B cell (primary cell): Measurements from ENCODE around the gene PIK3AP1. TPM values are rescaled to one million over a fixed set of nuclear protein-coding genes. Genes with fewer than 3 reads are reported as not detected.
A peak's percentile ranks its signal among the peaks of the same experiment; 100 is the strongest.

Source experiments
- ATAC-seq: fragments of 200-7000 bp; cut with Tn5 transposase; one replicate; pipeline ENCODE4 v1.10.0; 2021; ENCODE audit warnings: low read depth, mild to moderate bottlenecking, moderate number of reproducible peaks, moderate library complexity
- CTCF ChIA-PET: fragments of 350-600 bp; sonication (Branson Sonifier 250); formaldehyde crosslinking; loops from one replicate; lab custom pipeline; 2021; ENCODE audit warnings: antibody characterized with exemption, inconsistent platforms; lab: Charles Lee
- POLR2A ChIA-PET: fragments of 350-600 bp; sonication (Branson Sonifier 250); formaldehyde crosslinking; loops from one replicate; lab custom pipeline; 2021; ENCODE audit warnings: antibody characterized with exemption; lab: Charles Lee
- DNase-seq: peaks from one replicate; pipeline ENCODE4 v3.0.0; 2013
- H2AFZ ChIP-seq: 2 replicates; pipeline ENCODE4 v1.6.1; 2012; ENCODE audit warnings: mild to moderate bottlenecking, low read depth, low read length; ENCODE audit not compliant: insufficient read depth, poor library complexity, severe bottlenecking
- H3K27ac ChIP-seq, 2 donors: 1 replicate in 1 of 2; 2 replicates in 1 of 2; pipeline ENCODE4 v1.5.1; 2012 to 2013; ENCODE audit warnings: low read length in 2 of 2, mild to moderate bottlenecking in 2 of 2, moderate library complexity in 1 of 2
- H3K27me3 ChIP-seq, 4 experiments: fragments of 200-600 bp in 1 of 4; sonication (generic) in 1 of 4; replicated peaks in 1 of 4; 1 replicate in 2 of 4; 2 replicates in 2 of 4; pipeline versions ENCODE4 v1.6.1 to v1.7.0; 2013 to 2016; ENCODE audit warnings: low read length in 3 of 4, mild to moderate bottlenecking in 2 of 4, mixed read lengths in 1 of 4, moderate library complexity in 1 of 4; ENCODE audit not compliant: insufficient read depth in 4 of 4, control insufficient read depth in 3 of 4; ENCODE audit errors: control extremely low read depth in 1 of 4
- H3K36me3 ChIP-seq, 2 experiments: replicated peaks in 1 of 2; 1 replicate in 1 of 2; 2 replicates in 1 of 2; pipeline versions ENCODE4 v1.6.1 to v1.7.1; 2013; ENCODE audit warnings: low read length in 1 of 2; ENCODE audit not compliant: insufficient read depth in 2 of 2, control insufficient read depth in 1 of 2; ENCODE audit errors: control extremely low read depth in 1 of 2, extremely low read depth in 1 of 2
- H3K4me1 ChIP-seq, 2 donors: fragments of 200-600 bp in 1 of 2; sonication (generic) in 1 of 2; 1 replicate in 1 of 2; 2 replicates in 1 of 2; pipeline versions ENCODE4 v1.5.1 to v1.6.1; 2013 to 2017; ENCODE audit warnings: low read length in 2 of 2; ENCODE audit not compliant: control insufficient read depth in 2 of 2, insufficient read depth in 2 of 2
- H3K4me2 ChIP-seq: replicated peaks from 2 replicates; pipeline ENCODE3; 2012; ENCODE audit warnings: mild to moderate bottlenecking, low read depth, low read length; ENCODE audit not compliant: poor library complexity, severe bottlenecking
- H3K4me3 ChIP-seq, 5 experiments: fragments of 200-600 bp in 1 of 5; sonication (generic) in 1 of 5; 1 replicate in 3 of 5; 2 replicates in 2 of 5; pipeline versions ENCODE4 v1.5.1 to v1.7.0; 2011 to 2016; ENCODE audit warnings: low read length in 4 of 5, mild to moderate bottlenecking in 4 of 5, low read depth in 2 of 5, control low read depth in 1 of 5, moderate library complexity in 1 of 5; ENCODE audit not compliant: insufficient read depth in 1 of 5; ENCODE audit errors: control extremely low read depth in 1 of 5, extremely low read depth in 1 of 5
- H3K79me2 ChIP-seq: fragments of 200-600 bp; sonication (generic); one replicate; pipeline ENCODE4 v1.6.0; 2016; ENCODE audit warnings: low read length; ENCODE audit not compliant: control insufficient read depth, insufficient read depth
- H3K9ac ChIP-seq: fragments of 200-600 bp; sonication (generic); 2 replicates; pipeline ENCODE4 v1.6.1; 2017; ENCODE audit warnings: mild to moderate bottlenecking, low read length, moderate library complexity
- H3K9me3 ChIP-seq, 3 donors: one replicate each; pipeline versions ENCODE4 v1.6.1 to v1.7.1; 2013; ENCODE audit warnings: low read length in 2 of 3; ENCODE audit not compliant: control insufficient read depth in 2 of 3, insufficient read depth in 1 of 3; ENCODE audit errors: control extremely low read depth in 1 of 3
- H4K20me1 ChIP-seq: 2 replicates; pipeline ENCODE4 v1.6.0; 2012; ENCODE audit warnings: mild to moderate bottlenecking, low read length; ENCODE audit not compliant: insufficient read depth, control insufficient read depth, poor library complexity, severe bottlenecking
- H3K27ac Mint-ChIP-seq: one replicate; pipeline ENCODE4 v1.8.0; 2021; ENCODE audit warnings: mixed read lengths
- H3K27me3 Mint-ChIP-seq: one replicate; pipeline ENCODE4 v1.8.0; 2021; ENCODE audit warnings: mixed read lengths
- H3K4me1 Mint-ChIP-seq: one replicate; pipeline ENCODE4 v1.8.0; 2021; ENCODE audit warnings: mixed read lengths
- H3K4me3 Mint-ChIP-seq: one replicate; pipeline ENCODE4 v1.8.0; 2021; ENCODE audit warnings: mixed read lengths
- H3K9me3 Mint-ChIP-seq: one replicate; pipeline ENCODE4 v1.8.0; 2022; ENCODE audit warnings: mixed read lengths; ENCODE audit not compliant: insufficient read depth
- CTCF ChIP-seq: fragments of 200-600 bp; IDR thresholded peaks from one replicate; pipeline ENCODE4 v1.8.0; 2022; ENCODE audit warnings: antibody characterized with exemption, mild to moderate bottlenecking
- EZH2 ChIP-seq: IDR thresholded peaks from 2 replicates; pipeline ENCODE4 v1.6.1; 2012; ENCODE audit warnings: borderline replicate concordance, low read depth, mild to moderate bottlenecking, moderate library complexity, low read length; ENCODE audit not compliant: insufficient read depth, poor library complexity, severe bottlenecking
- intact Hi-C: fragments of 100-400 bp; cut with micrococcal nuclease; formaldehyde crosslinking; loops from one replicate; pipeline ENCODE4 v1.10.0; 2022
- polyA plus RNA-seq: library from polyadenylated mRNA; depleted of rRNA; stranded (reverse); fragments of >200 nt; gene quantifications from 2 replicates; pipeline ENCODE4 v1.2.3, GENCODE V29; 2012
- total RNA-seq, 2 donors: library from RNA; stranded (reverse); fragments of 120-200 nt in 1 of 2; gene quantifications; 1 replicate in 1 of 2; 2 replicates in 1 of 2; pipeline versions ENCODE4 v1.2.3 to v1.2.4, GENCODE V29; 2013 to 2022

PIK3AP1 gene
- total and polyA plus RNA-seq, 2 donors (not counting 1 experiment from before 2014, with no cell fraction given) = 125 to 130 TPM

- H3K4me1 Mint-ChIP-seq = peaks cover 89% of the 10 kb centered on the region
- Histone ChIP-seq H3K4me2 (no peak overlapping the region), H3K79me2 (peaks cover 100% of the 10 kb centered on the region), H2AFZ (no peak overlapping the region), H3K36me3 (peaks cover 6 to 36% of the 10 kb centered on the region in 2 experiments), H3K9me3 (no peaks in the 10 kb centered on the region), H3K4me3 (no peak overlapping the region), H3K27me3 (no peaks in the 10 kb centered on the region), H3K9ac (no peak overlapping the region), H3K27ac (peak overlapping the region in 1 of 2 donors; percentile 63), H4K20me1 (peaks cover 58% of the 10 kb centered on the region), H3K4me1 (peaks cover 86 to 89% of the 10 kb centered on the region in 2 donors)
- H3K27me3 Mint-ChIP-seq = no peaks in the 10 kb centered on the region
- intact Hi-C loops = no loop called here
- H3K4me3 Mint-ChIP-seq = no peak overlapping the region
- peak overlapping the region; percentile 62 for H3K27ac Mint-ChIP-seq
- TF ChIP-seq EZH2 (no peak), CTCF (no peak)
- DNase-seq (no peak), ATAC-seq (no peak)
- H3K9me3 Mint-ChIP-seq = no peaks in the 10 kb centered on the region
- ChIA-PET POLR2A (interaction anchor here (0.7 to 1.4 kb wide), 4 partner anchors 9 to 45 kb away, joined by 3 to 4 read pairs (median 3); no protein-coding TSS in a partner anchor), CTCF (interaction anchor here (1.0 to 7.3 kb wide), 9 partner anchors 12 to 51 kb away, joined by 3 to 33 read pairs (median 5); no protein-coding TSS in a partner anchor)
These were observed 28.6 kb downstream of the PIK3AP1 start for GRCh38 chr10:96691761-96692160.
